Breast epithelium (tissue), 3 donors: Measurements from ENCODE around the gene SPECC1L.

Source experiments
- CTCF ChIP-seq, 3 donors: fragments of 450-650 bp; IDR thresholded peaks; one replicate each; pipeline ENCODE4 v1.5.1; 2016 to 2017; ENCODE audit warnings: antibody characterized with exemption in 3 of 3, mild to moderate bottlenecking in 3 of 3, moderate library complexity in 3 of 3
- POLR2A ChIP-seq: fragments of 450-650 bp; IDR thresholded peaks from one replicate; pipeline ENCODE4 v1.6.1; 2016; ENCODE audit warnings: antibody characterized with exemption, mild to moderate bottlenecking, moderate library complexity

GRCh38 chr22:24310969-24311368, 40.3 kb downstream of the SPECC1L start:
- TF ChIP-seq CTCF (IDR thresholded peaks at IDR 0.05) (no peak), POLR2A (no peak)
